ENCODE data around the gene TMEM52. TPM values are rescaled to one million over a fixed set of nuclear protein-coding genes. Genes with fewer than 3 reads are reported as not detected.

The TMEM52 gene
- total RNA-seq, 1 experiment from 2014 or later = 4.1 TPM

DNA sequence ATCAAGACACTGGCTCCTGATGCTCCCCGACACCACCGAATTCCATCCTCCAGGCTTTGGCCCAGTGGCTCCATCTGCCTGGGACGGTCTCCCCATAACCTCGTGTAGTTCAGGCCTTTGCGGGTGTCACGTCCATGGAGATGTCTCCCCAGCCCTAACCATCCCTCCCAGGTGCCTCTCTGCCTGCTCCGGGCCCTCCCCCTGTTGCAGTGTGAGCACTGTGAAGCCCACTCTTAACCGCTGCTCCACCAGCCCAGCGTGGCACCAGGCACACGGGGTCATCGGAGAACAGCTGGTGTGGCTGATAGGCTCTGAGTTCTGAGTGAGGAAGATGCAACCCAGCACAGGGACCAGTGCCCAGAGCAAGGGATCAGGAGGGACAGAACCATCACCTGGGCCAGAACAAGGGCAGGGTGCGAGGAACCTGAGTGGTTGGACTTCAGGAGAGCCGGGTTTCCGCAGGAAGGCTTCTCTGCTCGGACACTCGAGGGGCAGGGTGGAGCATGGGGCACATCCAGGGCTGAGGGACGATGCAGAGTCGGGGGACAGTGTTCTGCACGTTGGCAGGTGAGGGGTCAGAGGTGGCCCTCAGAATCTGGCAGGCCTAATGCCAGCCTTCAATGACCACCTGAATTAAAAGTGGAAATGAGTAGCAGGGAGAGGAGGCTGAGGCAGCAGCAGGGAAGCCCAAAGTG, 25.6 kb downstream of the TMEM52 start:
- POLR2A ChIA-PET (ENCODE audit: low non-redundant PET) = no interaction called here
- CTCF ChIA-PET = no interaction called here
- no TSS peak for BruUV-seq (replicated peaks)

GRCh38 chr1:1892763-1893120, 26.3 kb downstream of the TMEM52 start:
- Histone ChIP-seq H3K27me3 (replicated peaks; ENCODE audit: insufficient read depth, low read depth, low read length, poor library complexity) (no peaks in the 10 kb centered on the region), H3K27ac (ENCODE audit: low read depth, low read length, poor library complexity, severe bottlenecking) (no peak overlapping the region), H3K9me3 (ENCODE audit: low read depth, low read length, poor library complexity, severe bottlenecking) (no peaks in the 10 kb centered on the region), H3K4me3 (ENCODE audit: low read depth, low read length, poor library complexity, severe bottlenecking) (no peak overlapping the region), H3K36me3 (ENCODE audit: insufficient read depth, low read length, poor library complexity, severe bottlenecking) (no peaks in the 10 kb centered on the region), H3K4me1 (ENCODE audit: insufficient read depth, low read length, poor library complexity, severe bottlenecking) (peaks cover 34% of the 10 kb centered on the region)
- POLR2A ChIA-PET (ENCODE audit: low non-redundant PET) = no interaction called here
- no peak for DNase-seq (ENCODE audit: low spot score)
- no TSS peak for BruUV-seq (replicated peaks)
- CTCF ChIA-PET = no interaction called here
- intact Hi-C loops (cut with micrococcal nuclease; ENCODE audit: unreplicated experiment) = no loop called here
- TF ChIP-seq, protein P1, sequence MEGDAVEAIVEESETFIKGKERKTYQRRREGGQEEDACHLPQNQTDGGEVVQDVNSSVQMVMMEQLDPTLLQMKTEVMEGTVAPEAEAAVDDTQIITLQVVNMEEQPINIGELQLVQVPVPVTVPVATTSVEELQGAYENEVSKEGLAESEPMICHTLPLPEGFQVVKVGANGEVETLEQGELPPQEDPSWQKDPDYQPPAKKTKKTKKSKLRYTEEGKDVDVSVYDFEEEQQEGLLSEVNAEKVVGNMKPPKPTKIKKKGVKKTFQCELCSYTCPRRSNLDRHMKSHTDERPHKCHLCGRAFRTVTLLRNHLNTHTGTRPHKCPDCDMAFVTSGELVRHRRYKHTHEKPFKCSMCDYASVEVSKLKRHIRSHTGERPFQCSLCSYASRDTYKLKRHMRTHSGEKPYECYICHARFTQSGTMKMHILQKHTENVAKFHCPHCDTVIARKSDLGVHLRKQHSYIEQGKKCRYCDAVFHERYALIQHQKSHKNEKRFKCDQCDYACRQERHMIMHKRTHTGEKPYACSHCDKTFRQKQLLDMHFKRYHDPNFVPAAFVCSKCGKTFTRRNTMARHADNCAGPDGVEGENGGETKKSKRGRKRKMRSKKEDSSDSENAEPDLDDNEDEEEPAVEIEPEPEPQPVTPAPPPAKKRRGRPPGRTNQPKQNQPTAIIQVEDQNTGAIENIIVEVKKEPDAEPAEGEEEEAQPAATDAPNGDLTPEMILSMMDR (conservative IDR thresholded peaks at IDR 0.05; ENCODE audit: low read depth, low read length) = no peak
- TF ChIP-seq EZH2 (IDR thresholded peaks at IDR 0.05; ENCODE audit: borderline replicate concordance, low read depth, low read length, poor library complexity, severe bottlenecking) = no peak

More for the DNA sequence above, 25.6 kb downstream of the TMEM52 start:
- Histone ChIP-seq H3K27me3 (replicated peaks; ENCODE audit: insufficient read depth, low read depth, low read length, poor library complexity) (no peaks in the 10 kb centered on the region), H3K9me3 (ENCODE audit: low read depth, low read length, poor library complexity, severe bottlenecking) (no peaks in the 10 kb centered on the region), H3K27ac (ENCODE audit: low read depth, low read length, poor library complexity, severe bottlenecking) (no peak overlapping the region), H3K36me3 (ENCODE audit: insufficient read depth, low read length, poor library complexity, severe bottlenecking) (no peaks in the 10 kb centered on the region), H3K4me1 (ENCODE audit: insufficient read depth, low read length, poor library complexity, severe bottlenecking) (peaks cover 31% of the 10 kb centered on the region), H3K4me3 (ENCODE audit: low read depth, low read length, poor library complexity, severe bottlenecking) (no peak overlapping the region)
- TF ChIP-seq, protein P1 (conservative IDR thresholded peaks at IDR 0.05; ENCODE audit: low read depth, low read length) = no peak
- TF ChIP-seq EZH2 (IDR thresholded peaks at IDR 0.05; ENCODE audit: borderline replicate concordance, low read depth, low read length, poor library complexity, severe bottlenecking) = no peak
- no peak for DNase-seq (ENCODE audit: low spot score)
- intact Hi-C loops (cut with micrococcal nuclease; ENCODE audit: unreplicated experiment) = no loop called here

- intact Hi-C loops (cut with micrococcal nuclease; ENCODE audit: unreplicated experiment) = no loop called here
- no TSS peak for BruUV-seq (replicated peaks)
These were observed 26.9 kb downstream of the TMEM52 start for GRCh38 chr1:1892079-1892762.

More at GRCh38 chr1:1892079-1892762, 26.9 kb downstream of the TMEM52 start:
- peak overlapping the region; percentile 91 for H3K27ac ChIP-seq (ENCODE audit: low read depth, low read length, poor library complexity, severe bottlenecking)
- DNase-seq (ENCODE audit: low spot score) = no peak
- no peaks in the 10 kb centered on the region for H3K27me3 ChIP-seq (replicated peaks; ENCODE audit: insufficient read depth, low read depth, low read length, poor library complexity)
- H3K36me3 ChIP-seq (ENCODE audit: insufficient read depth, low read length, poor library complexity, severe bottlenecking) = no peaks in the 10 kb centered on the region
- no peak for TF ChIP-seq EZH2 (IDR thresholded peaks at IDR 0.05; ENCODE audit: borderline replicate concordance, low read depth, low read length, poor library complexity, severe bottlenecking)
- TF ChIP-seq, protein P1 (conservative IDR thresholded peaks at IDR 0.05; ENCODE audit: low read depth, low read length) = no peak
- H3K4me1 ChIP-seq (ENCODE audit: insufficient read depth, low read length, poor library complexity, severe bottlenecking) = peaks cover 37% of the 10 kb centered on the region
- POLR2A ChIA-PET (ENCODE audit: low non-redundant PET) = no interaction called here
- CTCF ChIA-PET = no interaction called here
- no peaks in the 10 kb centered on the region for H3K9me3 ChIP-seq (ENCODE audit: low read depth, low read length, poor library complexity, severe bottlenecking)
- peak overlapping the region; percentile 88 for H3K4me3 ChIP-seq (ENCODE audit: low read depth, low read length, poor library complexity, severe bottlenecking)

Measured in A673 (cell line).